NOMO-1 (cell line): ENCODE results near the gene SUPT3H.

Experiments used
- DNase-seq, 2 experiments: peaks; one replicate each; lab custom pipeline; 2025; ENCODE audit not compliant: unreplicated experiment in 2 of 2; lab: John Stamatoyannopoulos, UW

The SUPT3H gene

GRCh38 chr6:45265246-45265645, 112.5 kb downstream of the SUPT3H start:
- no peak for DNase-seq

- no peak for DNase-seq
Observed at GRCh38 chr6:45260696-45261095, 117.0 kb downstream of the SUPT3H start.

- DNase-seq = peak in 1 of 2 experiments; percentile 23
Observed at GRCh38 chr6:45256697-45257695, 120.7 kb downstream of the SUPT3H start.

GRCh38 chr6:45255434-45255833, 122.3 kb downstream of the SUPT3H start:
- DNase-seq = no peak

- DNase-seq = no peak
Observed at GRCh38 chr6:45254253-45254652, 123.5 kb downstream of the SUPT3H start.

- no peak for DNase-seq
Observed at GRCh38 chr6:45253453-45253852, 124.3 kb downstream of the SUPT3H start.

DNA sequence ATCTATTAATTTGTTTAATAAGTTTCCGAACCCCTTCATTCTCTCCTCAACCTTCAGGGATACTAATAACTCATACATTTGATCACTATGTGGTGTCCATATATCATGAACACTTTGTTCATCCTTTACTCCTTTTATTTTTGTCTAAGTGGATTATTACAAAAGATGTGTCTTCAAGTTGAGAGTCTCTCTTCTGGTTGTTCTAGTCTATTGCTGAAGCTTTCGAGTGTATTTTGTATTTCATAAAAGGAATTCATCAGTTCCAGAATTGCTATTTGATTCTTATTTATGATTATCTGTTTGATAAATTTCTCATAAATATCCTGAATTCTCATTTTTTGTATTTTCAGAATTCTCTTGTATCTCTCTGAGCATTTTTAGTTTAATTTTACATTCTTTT, 146.1 kb downstream of the SUPT3H start:
- DNase-seq = no peak

GRCh38 chr6:45229416-45229815, 148.3 kb downstream of the SUPT3H start:
- DNase-seq = no peak

DNA sequence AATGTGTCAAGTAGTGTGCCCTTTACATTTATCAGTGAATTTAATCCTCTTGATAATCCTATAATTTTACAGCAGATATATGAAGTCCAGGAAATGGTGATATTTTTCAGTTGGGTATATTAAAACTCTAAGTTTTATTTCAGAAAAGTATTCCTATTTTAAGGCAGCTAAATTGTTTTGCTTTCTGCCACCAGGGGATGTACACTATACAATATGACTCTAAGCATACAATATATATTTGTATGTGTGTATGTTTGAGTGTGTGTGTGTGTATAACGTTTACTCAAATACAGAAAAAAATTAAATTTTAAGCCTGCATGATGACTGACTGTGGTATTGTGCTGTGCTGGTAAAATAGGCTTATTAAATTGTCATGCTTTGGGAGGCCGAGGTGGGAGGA, 151.7 kb downstream of the SUPT3H start:
- no peak for DNase-seq

GRCh38 chr6:45222380-45222779, 155.4 kb downstream of the SUPT3H start:
- no peak for DNase-seq

- DNase-seq = no peak
Observed at GRCh38 chr6:45215759-45216158, 162.0 kb downstream of the SUPT3H start.

- DNase-seq = no peak
Observed at GRCh38 chr6:45212976-45213375, 164.8 kb downstream of the SUPT3H start.

GRCh38 chr6:45209762-45210161, 168.0 kb downstream of the SUPT3H start:
- no peak for DNase-seq

- no peak for DNase-seq
Observed at GRCh38 chr6:45206793-45207492, 170.8 kb downstream of the SUPT3H start.

DNA sequence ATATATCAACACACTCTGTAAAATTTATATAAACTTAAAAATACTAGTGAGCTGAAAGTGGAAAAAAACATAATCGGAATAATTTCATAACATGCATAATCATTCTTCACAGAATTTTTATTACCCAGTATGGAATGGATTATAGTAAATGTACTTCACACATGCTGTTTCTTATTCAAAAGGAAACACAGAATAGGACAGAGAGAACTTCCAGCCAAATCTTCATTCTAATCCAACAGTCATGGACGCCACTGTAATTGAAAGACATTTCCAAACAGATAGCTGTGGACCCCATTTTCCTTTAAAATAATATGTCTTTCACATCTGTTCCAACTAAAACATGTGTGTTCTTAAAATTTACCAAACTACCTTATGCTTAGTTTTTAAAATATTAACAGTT, 176.2 kb downstream of the SUPT3H start:
- DNase-seq = no peak

DNA sequence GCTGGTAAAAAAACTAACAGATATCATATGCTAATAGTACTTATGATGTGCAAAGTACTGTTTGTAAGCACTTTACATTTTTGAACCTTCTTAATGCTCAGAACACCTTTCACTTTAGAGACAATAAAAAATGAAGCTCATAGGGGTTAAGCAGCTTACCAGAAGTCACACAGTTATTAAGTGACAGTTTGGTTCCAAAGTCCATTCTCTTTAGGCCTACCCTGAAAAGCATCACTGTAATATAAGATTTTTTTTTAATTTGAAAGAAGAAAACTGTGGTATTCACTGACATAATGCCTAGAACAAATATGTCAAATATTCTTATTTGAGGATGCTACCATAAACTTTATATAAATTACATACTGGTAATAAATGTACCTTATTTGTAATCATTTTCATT, 177.2 kb downstream of the SUPT3H start:
- no peak for DNase-seq

GRCh38 chr6:45199554-45199953, 178.2 kb downstream of the SUPT3H start:
- no peak for DNase-seq

DNA sequence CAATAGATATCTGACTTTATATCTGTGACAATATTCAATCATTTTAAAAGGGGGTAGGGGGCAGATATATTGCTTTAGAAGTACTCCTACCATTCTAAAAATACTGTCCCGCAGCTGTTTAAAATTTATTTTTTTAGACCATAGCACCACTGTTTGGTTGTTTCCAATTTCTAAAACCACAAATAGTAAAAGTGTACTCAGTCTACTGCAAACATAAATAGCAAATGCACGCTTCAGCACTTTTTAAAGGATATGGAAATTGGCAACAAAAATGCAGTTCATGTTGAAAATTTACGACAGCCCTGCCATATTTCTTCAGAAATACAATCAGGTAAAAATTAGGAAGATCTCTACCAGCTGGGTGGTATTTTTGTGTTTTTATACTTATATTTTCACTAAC, 181.6 kb downstream of the SUPT3H start:
- DNase-seq = no peak

DNA sequence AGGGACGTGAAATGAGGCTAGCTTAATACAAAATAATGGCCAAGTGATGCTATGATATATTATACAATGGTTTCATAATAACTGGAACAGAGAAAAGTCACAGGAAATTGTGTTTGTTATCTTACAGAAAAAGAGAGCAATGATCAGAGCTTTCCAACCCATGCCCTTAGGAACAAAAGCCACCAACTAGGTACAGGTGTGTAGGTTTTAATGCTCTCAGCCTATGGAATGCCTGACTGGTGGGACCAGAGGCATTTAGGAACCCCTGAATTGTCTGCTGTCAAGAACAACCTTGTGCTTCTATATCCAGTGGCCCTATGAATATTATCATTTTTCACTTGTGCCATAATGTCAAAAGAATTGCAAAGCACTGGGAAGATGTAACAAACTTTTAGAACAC, 182.6 kb downstream of the SUPT3H start:
- DNase-seq = no peak

DNA sequence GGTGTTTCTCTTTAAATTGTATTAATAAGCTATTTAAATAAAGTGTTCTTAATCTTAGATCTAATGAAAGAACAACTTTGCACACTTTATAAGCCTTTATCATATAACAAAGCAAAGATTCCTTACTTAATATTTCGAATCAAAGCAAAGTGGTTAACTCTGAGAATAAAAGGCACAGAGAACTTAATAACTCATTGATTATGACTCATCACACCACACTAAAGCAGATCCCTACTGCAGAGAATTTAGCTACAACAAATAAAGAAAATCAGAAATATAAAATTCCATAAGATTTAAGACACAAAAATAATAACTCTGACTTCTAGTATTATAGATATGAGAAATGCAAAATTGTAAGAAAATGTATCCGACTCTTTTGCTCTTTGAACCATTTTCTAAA, 185.2 kb downstream of the SUPT3H start:
- DNase-seq = no peak

- no peak for DNase-seq
Observed at GRCh38 chr6:45191414-45191813, 186.3 kb downstream of the SUPT3H start.

GRCh38 chr6:45187836-45188235, 189.9 kb downstream of the SUPT3H start:
- DNase-seq = peak in 1 of 2 experiments; percentile 25
